MCF 10A (cell line): ENCODE data around the gene AAGAB. TPM values are rescaled to one million over a fixed set of nuclear protein-coding genes. Genes with fewer than 3 reads are reported as not detected.

Experiments
- BruUV-seq: library from RNA; stranded (reverse); fragments of 400-500 nt; replicated peaks from 2 replicates; lab custom pipeline; 2021; lab: Mats Ljungman, UMichigan
- CTCF ChIA-PET: fragments of 300-600 bp; sonication (Branson Sonifier 250); formaldehyde crosslinking; extraction: SDS; loops from one replicate; lab custom pipeline; 2021; ENCODE audit warnings: antibody characterized with exemption, inconsistent platforms; lab: Yijun Ruan, JAX
- POLR2A ChIA-PET: fragments of 300-600, 350-650 bp; sonication (Branson Sonifier 250); formaldehyde crosslinking; extraction: SDS; loops from one replicate; lab custom pipeline; 2020; ENCODE audit warnings: antibody characterized with exemption, inconsistent platforms; lab: Yijun Ruan, JAX
- DNase-seq: peaks from one replicate; pipeline ENCODE4 v3.0.0-alpha.2; 2018; ENCODE audit not compliant: unreplicated experiment
- H3K27ac Mint-ChIP-seq: one replicate; pipeline ENCODE4 v1.8.0; 2022; ENCODE audit warnings: mild to moderate bottlenecking, low read depth, mixed read lengths; ENCODE audit not compliant: unreplicated experiment
- H3K27me3 Mint-ChIP-seq: one replicate; pipeline ENCODE4 v1.8.0; 2022; ENCODE audit warnings: mixed read lengths; ENCODE audit not compliant: insufficient read depth, unreplicated experiment
- H3K36me3 Mint-ChIP-seq: one replicate; pipeline ENCODE4 v1.8.0; 2022; ENCODE audit warnings: mild to moderate bottlenecking, moderate library complexity, mixed read lengths; ENCODE audit not compliant: insufficient read depth, unreplicated experiment
- H3K4me1 Mint-ChIP-seq: one replicate; pipeline ENCODE4 v1.8.0; 2022; ENCODE audit warnings: mixed read lengths; ENCODE audit not compliant: insufficient read depth, unreplicated experiment
- H3K4me3 Mint-ChIP-seq: one replicate; pipeline ENCODE4 v1.8.0; 2022; ENCODE audit warnings: mild to moderate bottlenecking, moderate library complexity, mixed read lengths; ENCODE audit not compliant: unreplicated experiment
- H3K9me3 Mint-ChIP-seq: one replicate; pipeline ENCODE4 v1.8.0; 2022; ENCODE audit warnings: mixed read lengths; ENCODE audit not compliant: unreplicated experiment
- intact Hi-C: fragments of 100-400 bp; cut with micrococcal nuclease; formaldehyde crosslinking; loops from 2 replicates; pipeline ENCODE4 v1.14.1; 2022
- total RNA-seq: library from RNA; stranded (reverse); gene quantifications from 2 replicates; pipeline ENCODE4 v1.2.3, GENCODE V29; 2022
- TF ChIP-seq, protein P1 (sequence below): fragments of 200-600 bp; IDR thresholded peaks from one replicate; pipeline ENCODE4 v1.8.0; 2022; ENCODE audit warnings: antibody characterized with exemption, mild to moderate bottlenecking; ENCODE audit not compliant: unreplicated experiment

The AAGAB gene
- total RNA-seq, 1 experiment from 2014 or later = 52.7 TPM

DNA sequence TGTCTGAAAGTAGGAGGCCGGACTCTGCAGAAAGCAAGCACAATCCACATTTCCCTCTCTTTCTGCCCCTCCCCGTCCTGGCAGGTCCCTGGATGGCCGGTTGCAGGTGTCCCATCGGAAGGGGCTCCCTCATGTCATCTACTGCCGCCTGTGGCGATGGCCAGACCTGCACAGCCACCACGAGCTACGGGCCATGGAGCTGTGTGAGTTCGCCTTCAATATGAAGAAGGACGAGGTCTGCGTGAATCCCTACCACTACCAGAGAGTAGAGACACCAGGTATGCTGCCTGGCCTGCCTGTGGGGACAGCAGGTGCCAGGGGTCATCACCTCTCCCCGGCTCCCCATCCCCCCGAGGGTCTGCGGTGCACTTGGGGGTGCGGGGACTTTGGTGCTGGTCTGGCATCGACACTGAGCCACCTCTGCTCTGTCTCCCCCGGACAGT lies 89.6 kb downstream of the AAGAB start:
- H3K4me1 Mint-ChIP-seq = peaks cover 13% of the 10 kb centered on the region
- H3K36me3 Mint-ChIP-seq = peaks cover 23% of the 10 kb centered on the region
- no peaks in the 10 kb centered on the region for H3K27me3 Mint-ChIP-seq
- TF ChIP-seq, protein P1, sequence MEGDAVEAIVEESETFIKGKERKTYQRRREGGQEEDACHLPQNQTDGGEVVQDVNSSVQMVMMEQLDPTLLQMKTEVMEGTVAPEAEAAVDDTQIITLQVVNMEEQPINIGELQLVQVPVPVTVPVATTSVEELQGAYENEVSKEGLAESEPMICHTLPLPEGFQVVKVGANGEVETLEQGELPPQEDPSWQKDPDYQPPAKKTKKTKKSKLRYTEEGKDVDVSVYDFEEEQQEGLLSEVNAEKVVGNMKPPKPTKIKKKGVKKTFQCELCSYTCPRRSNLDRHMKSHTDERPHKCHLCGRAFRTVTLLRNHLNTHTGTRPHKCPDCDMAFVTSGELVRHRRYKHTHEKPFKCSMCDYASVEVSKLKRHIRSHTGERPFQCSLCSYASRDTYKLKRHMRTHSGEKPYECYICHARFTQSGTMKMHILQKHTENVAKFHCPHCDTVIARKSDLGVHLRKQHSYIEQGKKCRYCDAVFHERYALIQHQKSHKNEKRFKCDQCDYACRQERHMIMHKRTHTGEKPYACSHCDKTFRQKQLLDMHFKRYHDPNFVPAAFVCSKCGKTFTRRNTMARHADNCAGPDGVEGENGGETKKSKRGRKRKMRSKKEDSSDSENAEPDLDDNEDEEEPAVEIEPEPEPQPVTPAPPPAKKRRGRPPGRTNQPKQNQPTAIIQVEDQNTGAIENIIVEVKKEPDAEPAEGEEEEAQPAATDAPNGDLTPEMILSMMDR = no peak
- intact Hi-C loops = no loop called here
- H3K9me3 Mint-ChIP-seq = no peaks in the 10 kb centered on the region
- H3K27ac Mint-ChIP-seq = no peak overlapping the region
- CTCF ChIA-PET = interaction anchor here (0.6 kb wide), 1 partner anchor 53 kb away, joined by 3 read pairs; no protein-coding TSS in a partner anchor
- H3K4me3 Mint-ChIP-seq = no peak overlapping the region
- POLR2A ChIA-PET = interaction anchor here (0.5 kb wide), 1 partner anchor 139 kb away, joined by 3 read pairs; no protein-coding TSS in a partner anchor
- no peak for DNase-seq
- no TSS peak for BruUV-seq

GRCh38 chr15:67164401-67164791 lies 90.1 kb downstream of the AAGAB start:
- Mint-ChIP-seq H3K9me3 (no peaks in the 10 kb centered on the region), H3K4me1 (peaks cover 13% of the 10 kb centered on the region), H3K27ac (no peak overlapping the region), H3K27me3 (no peaks in the 10 kb centered on the region), H3K36me3 (peaks cover 21% of the 10 kb centered on the region), H3K4me3 (no peak overlapping the region)
- BruUV-seq = no TSS peak
- ChIA-PET CTCF (interaction anchor here (0.6 kb wide), 1 partner anchor 52 kb away, joined by 3 read pairs; no protein-coding TSS in a partner anchor), POLR2A (no interaction called here)
- TF ChIP-seq, protein P1 = no peak
- DNase-seq = peak; percentile 41
- intact Hi-C loops = no loop called here

DNA sequence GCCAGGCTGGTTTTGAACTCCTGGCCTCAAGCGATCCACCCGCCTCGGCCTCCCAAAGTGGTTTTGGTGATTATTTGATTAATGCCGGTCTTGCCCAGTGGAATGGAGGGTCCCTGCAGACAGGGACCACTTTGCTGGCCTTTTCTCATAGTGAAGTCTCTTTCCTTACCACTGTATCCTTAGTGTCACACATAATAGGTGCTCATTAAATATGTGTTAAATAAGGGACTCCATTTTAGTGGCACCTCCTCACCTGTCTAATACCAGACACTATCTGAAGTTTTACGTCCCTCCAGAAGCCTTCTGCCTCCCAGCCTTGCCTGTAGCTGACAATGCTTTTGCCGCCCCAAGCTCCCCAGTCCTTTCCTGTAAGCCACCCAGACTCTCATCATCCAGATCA lies 91.3 kb downstream of the AAGAB start:
- intact Hi-C loops = no loop called here
- Mint-ChIP-seq H3K27ac (no peak overlapping the region), H3K4me1 (peaks cover 7% of the 10 kb centered on the region), H3K4me3 (no peak overlapping the region), H3K27me3 (no peaks in the 10 kb centered on the region), H3K36me3 (peaks cover 17% of the 10 kb centered on the region), H3K9me3 (no peaks in the 10 kb centered on the region)
- CTCF ChIA-PET = interaction anchor here (0.6 kb wide), 1 partner anchor 104 kb away, joined by 4 read pairs; no protein-coding TSS in a partner anchor
- POLR2A ChIA-PET = interaction anchor here (1.1 kb wide), 1 partner anchor 57 kb away, joined by 3 read pairs; no protein-coding TSS in a partner anchor
- no TSS peak for BruUV-seq
- no peak for DNase-seq
- TF ChIP-seq, protein P1 = no peak

GRCh38 chr15:67161881-67162280 lies 92.6 kb downstream of the AAGAB start:
- BruUV-seq = no TSS peak
- Mint-ChIP-seq H3K27me3 (no peaks in the 10 kb centered on the region), H3K9me3 (no peaks in the 10 kb centered on the region), H3K27ac (no peak overlapping the region), H3K4me1 (peaks cover 7% of the 10 kb centered on the region), H3K4me3 (no peak overlapping the region), H3K36me3 (peaks cover 18% of the 10 kb centered on the region)
- no peak for DNase-seq
- TF ChIP-seq, protein P1 = no peak
- intact Hi-C loops = no loop called here
- ChIA-PET CTCF (interaction anchor here (0.6 to 0.7 kb wide), 2 partner anchors 17 to 111 kb away, joined by 3 read pairs; no protein-coding TSS in a partner anchor), POLR2A (interaction anchor here (1.8 kb wide), 1 partner anchor 15 kb away, joined by 4 read pairs; no protein-coding TSS in a partner anchor)
